Heart right ventricle (tissue), 16 donors: ENCODE data around the gene PSMB2. TPM values are rescaled to one million over a fixed set of nuclear protein-coding genes. Genes with fewer than 3 reads are reported as not detected.

Experiments used
- ATAC-seq, 8 donors: fragments of 200-7000 bp; cut with Tn5 transposase; one replicate each; pipeline ENCODE4 v1.9.1; 2020; ENCODE audit warnings: mild to moderate bottlenecking in 8 of 8, moderate library complexity in 8 of 8, moderate number of reproducible peaks in 1 of 8
- DNase-seq, 2 donors: peaks; one replicate each; pipeline ENCODE4 v3.0.0-alpha.2; 2020
- H3K27ac ChIP-seq, 10 donors: fragments of 200-600 bp; sonication (generic) in 2 of 10; one replicate each; pipeline versions ENCODE4 v1.5.0 to v1.8.0; 2020 to 2022; ENCODE audit warnings: mild to moderate bottlenecking in 3 of 10
- H3K27me3 ChIP-seq, 7 donors: fragments of 200-600 bp; one replicate each; pipeline ENCODE4 v1.8.0; 2021 to 2022; ENCODE audit warnings: mild to moderate bottlenecking in 2 of 7
- H3K36me3 ChIP-seq, 9 donors: fragments of 200-600 bp; sonication (generic) in 1 of 9; one replicate each; pipeline versions ENCODE4 v1.5.0 to v1.8.0; 2020 to 2022; ENCODE audit warnings: mild to moderate bottlenecking in 2 of 9
- H3K4me1 ChIP-seq, 9 donors: fragments of 200-600 bp; sonication (generic) in 1 of 9; one replicate each; pipeline versions ENCODE4 v1.5.0 to v1.8.0; 2020 to 2022; ENCODE audit warnings: mild to moderate bottlenecking in 4 of 9
- H3K4me3 ChIP-seq, 10 donors: fragments of 200-600 bp; sonication (generic) in 2 of 10; one replicate each; pipeline versions ENCODE4 v1.5.0 to v1.8.0; 2020 to 2022; ENCODE audit warnings: mild to moderate bottlenecking in 7 of 10, moderate library complexity in 2 of 10
- H3K9me3 ChIP-seq, 11 donors: fragments of 200-600 bp in 10 of 11; sonication (generic) in 2 of 11; one replicate each; pipeline versions ENCODE4 v1.5.0 to v1.8.0; 2013 to 2022; ENCODE audit warnings: mild to moderate bottlenecking in 2 of 11, control low read depth in 1 of 11, moderate library complexity in 1 of 11
- WGBS, 2 donors: extraction: QIAGEN DNeasy Blood & Tissue Kit; methylation state at CpG; one replicate each; pipeline ENCODE4 v1.1.7; 2013; ENCODE audit warnings: inconsistent platforms in 1 of 2; 5-methylcytosine and 5-hydroxymethylcytosine counted together
- intact Hi-C, 10 donors: fragments of 100-400 bp; cut with DNase I; formaldehyde crosslinking; loops; one replicate each; pipeline versions ENCODE4 v1.11.1 to v1.14.2; 2022
- polyA plus RNA-seq, 2 donors: library from polyadenylated mRNA; stranded (reverse); fragments of 200-250 nt; gene quantifications; one replicate each; pipeline ENCODE4 v1.2.3, GENCODE V29; 2013
- total RNA-seq, 10 donors: library from RNA; stranded (reverse); fragmentation: NEBNext Ultra II Directional in 3 of 10; extraction: Animal tissue kit (Norgen Biotek cat#: 25700) in 3 of 10; gene quantifications; one replicate each; pipeline versions ENCODE4 v1.2.1 to v1.2.4, GENCODE V29; 2021 to 2023
- TF ChIP-seq, protein P1 (sequence below), 9 donors: fragments of 200-600 bp; sonication (generic) in 2 of 9; IDR thresholded peaks; one replicate each; pipeline versions ENCODE4 v1.5.0 to v1.8.0; 2021 to 2022; ENCODE audit warnings: antibody characterized with exemption in 9 of 9, mild to moderate bottlenecking in 5 of 9, moderate library complexity in 1 of 9
- donor health status: Arrhythmogenic right ventricular cardiomyopathy.
- donor health status: ischemic (EF 13 %, LVEDD 7.1; RV severe dilation, severe dysfunction).
- donor health status: healthy with polysubstance abuse.
- donor health status: DM: no; HTN: yes; CAD: no.
- donor health status: DM: no; HTN: no; CAD: no.
- donor health status: ischemic (EF 25% LVEDD 6.9; RV normal size, moderate dysfunction).
- donor health status: ischemic (EF 25% LVEDD 5.7; RV mildly dilated, moderate dysfunction).
- donor health status: healthy.
- donor health status: DM: yes; HTN: yes; CAD: no.
- donor health status: Ischemic cardiomyopathy.
- donor health status: ischemic (EF 35%, LVEDD 5.7; RV mildly dilated, moderate dysfunction).
- donor health status: nonischemic (EF 11% LVEDD 7.7; RV severe dilation, severe dysfunction).
- donor health status: DM: yes; HTN: yes; CAD: no.
- donor health status: PGD.
- donor health status: ischemic (EF 29% LVEDD 5.4; RV normal size, mild dysfunction).
- donor health status: nonischemic (EF 23%, LVEDD 6.1; RV moderate dilation, normal function).

Gene PSMB2
- total and polyA plus RNA-seq, 12 donors, result 34.1 to 55.0 (median 39.1) TPM

DNA sequence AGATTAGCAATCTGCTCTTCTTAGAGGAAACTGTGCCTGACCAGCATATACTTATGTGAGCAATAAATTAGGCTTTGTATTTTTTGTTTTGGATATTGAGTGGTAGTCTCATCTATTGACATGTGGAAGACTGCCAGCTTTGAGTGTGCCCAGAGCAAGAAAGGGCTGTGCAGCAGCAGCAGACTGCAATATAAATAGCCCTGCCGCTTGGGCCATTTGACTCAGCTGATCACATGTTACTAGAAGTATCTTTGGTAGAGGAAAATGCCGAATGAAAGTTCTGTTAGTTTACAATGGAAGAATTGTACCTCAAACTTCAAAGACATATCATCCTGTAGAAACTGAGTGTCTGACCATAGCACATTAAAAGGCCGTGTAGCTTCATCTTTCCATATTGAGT is 9.1 kb upstream of the PSMB2 start:
- TF ChIP-seq, protein P1, sequence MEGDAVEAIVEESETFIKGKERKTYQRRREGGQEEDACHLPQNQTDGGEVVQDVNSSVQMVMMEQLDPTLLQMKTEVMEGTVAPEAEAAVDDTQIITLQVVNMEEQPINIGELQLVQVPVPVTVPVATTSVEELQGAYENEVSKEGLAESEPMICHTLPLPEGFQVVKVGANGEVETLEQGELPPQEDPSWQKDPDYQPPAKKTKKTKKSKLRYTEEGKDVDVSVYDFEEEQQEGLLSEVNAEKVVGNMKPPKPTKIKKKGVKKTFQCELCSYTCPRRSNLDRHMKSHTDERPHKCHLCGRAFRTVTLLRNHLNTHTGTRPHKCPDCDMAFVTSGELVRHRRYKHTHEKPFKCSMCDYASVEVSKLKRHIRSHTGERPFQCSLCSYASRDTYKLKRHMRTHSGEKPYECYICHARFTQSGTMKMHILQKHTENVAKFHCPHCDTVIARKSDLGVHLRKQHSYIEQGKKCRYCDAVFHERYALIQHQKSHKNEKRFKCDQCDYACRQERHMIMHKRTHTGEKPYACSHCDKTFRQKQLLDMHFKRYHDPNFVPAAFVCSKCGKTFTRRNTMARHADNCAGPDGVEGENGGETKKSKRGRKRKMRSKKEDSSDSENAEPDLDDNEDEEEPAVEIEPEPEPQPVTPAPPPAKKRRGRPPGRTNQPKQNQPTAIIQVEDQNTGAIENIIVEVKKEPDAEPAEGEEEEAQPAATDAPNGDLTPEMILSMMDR (IDR thresholded peaks at IDR 0.05), result no peak
- Histone ChIP-seq H3K9me3 (no peaks in the 10 kb centered on the region), H3K27ac (no peak overlapping the region), H3K36me3 (no peaks in the 10 kb centered on the region), H3K4me1 (peaks cover 0 to 5% (median 0%) of the 10 kb centered on the region in 9 donors), H3K4me3 (no peak overlapping the region), H3K27me3 (peaks cover 0 to 11% (median 0%) of the 10 kb centered on the region in 7 donors)
- intact Hi-C loops, result no loop called here
- DNase-seq (peak in 1 of 2 donors; percentile 6), ATAC-seq (peak in 3 of 8 donors; percentile 71 to 81 (median 71))
- 53 to 70% methylated on average over 3 of the region's 3 CpGs for WGBS, 2 donors

DNA sequence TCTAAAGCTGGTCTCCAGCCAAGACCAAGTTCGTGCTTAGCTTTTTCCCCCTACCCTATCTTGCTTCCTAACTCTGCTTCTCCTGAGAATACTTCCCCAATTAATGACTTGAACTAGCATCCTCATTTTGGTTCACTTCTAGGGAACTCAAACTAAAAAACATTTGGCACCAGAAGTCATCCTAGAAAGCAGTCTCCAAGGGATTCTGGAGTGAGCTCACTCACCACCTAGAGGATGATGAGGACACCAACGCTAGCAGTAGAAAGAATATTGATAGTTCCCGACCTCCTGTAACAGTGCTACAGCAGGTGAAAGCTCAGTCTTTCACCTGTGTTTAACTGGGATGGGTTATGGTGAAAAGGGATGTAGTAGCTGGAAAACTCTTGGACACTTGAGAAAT is 4.7 kb upstream of the PSMB2 start:
- H3K27ac ChIP-seq, result no peak overlapping the region
- H3K9me3 ChIP-seq, result no peaks in the 10 kb centered on the region
- no peak for ATAC-seq
- H3K4me3 ChIP-seq, result no peak overlapping the region
- intact Hi-C loops, result loop anchor here in 3 of 10 donors (10.0 kb wide), 1 partner anchor 69 kb away; the partner anchor contains the start of gene C1orf216 (in 3 of the 3)
- peaks cover 0 to 13% (median 3%) of the 10 kb centered on the region in 9 donors for H3K4me1 ChIP-seq
- 10 to 11% methylated on average over 3 of the region's 3 CpGs for WGBS, 2 donors
- peaks cover 0 to 35% (median 0%) of the 10 kb centered on the region in 7 donors for H3K27me3 ChIP-seq
- TF ChIP-seq, protein P1 (IDR thresholded peaks at IDR 0.05), result no peak
- DNase-seq, result no peak
- no peaks in the 10 kb centered on the region for H3K36me3 ChIP-seq

DNA sequence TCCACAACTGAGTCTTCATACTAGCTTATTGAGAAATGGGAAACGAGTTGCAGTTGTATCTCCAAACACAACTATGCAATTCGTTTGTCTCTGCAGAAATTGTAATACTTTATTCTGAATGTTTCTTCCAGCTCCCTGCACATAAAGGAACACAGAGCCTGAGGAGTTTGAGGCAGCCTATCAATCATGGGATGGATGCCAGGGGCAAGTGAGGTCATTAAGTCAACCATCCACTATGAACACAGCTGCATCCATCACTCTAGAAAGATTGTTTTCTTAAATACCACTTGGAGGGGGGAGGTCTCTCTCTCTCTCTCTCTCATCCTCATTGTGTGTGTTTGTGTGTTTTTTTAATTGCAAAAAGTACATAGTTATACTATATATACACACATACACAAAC is 2.9 kb upstream of the PSMB2 start:
- H3K27ac ChIP-seq, result no peak overlapping the region
- TF ChIP-seq, protein P1 (IDR thresholded peaks at IDR 0.05), result no peak
- peaks cover 0 to 25% (median 19%) of the 10 kb centered on the region in 9 donors for H3K4me1 ChIP-seq
- H3K27me3 ChIP-seq, result peaks cover 0 to 35% (median 0%) of the 10 kb centered on the region in 7 donors
- intact Hi-C loops, result loop anchor here in 6 of 10 donors (5.0 to 10.0 kb wide), 3 partner anchors 67 to 73 kb away; partner anchors contain the start of gene C1orf216 (in 5 of the 6)
- ATAC-seq, result no peak
- H3K4me3 ChIP-seq, result no peak overlapping the region
- 32 to 44% methylated on average over 2 of the region's 2 CpGs for WGBS, 2 donors
- H3K36me3 ChIP-seq, result no peaks in the 10 kb centered on the region
- no peaks in the 10 kb centered on the region for H3K9me3 ChIP-seq
- DNase-seq, result no peak

DNA sequence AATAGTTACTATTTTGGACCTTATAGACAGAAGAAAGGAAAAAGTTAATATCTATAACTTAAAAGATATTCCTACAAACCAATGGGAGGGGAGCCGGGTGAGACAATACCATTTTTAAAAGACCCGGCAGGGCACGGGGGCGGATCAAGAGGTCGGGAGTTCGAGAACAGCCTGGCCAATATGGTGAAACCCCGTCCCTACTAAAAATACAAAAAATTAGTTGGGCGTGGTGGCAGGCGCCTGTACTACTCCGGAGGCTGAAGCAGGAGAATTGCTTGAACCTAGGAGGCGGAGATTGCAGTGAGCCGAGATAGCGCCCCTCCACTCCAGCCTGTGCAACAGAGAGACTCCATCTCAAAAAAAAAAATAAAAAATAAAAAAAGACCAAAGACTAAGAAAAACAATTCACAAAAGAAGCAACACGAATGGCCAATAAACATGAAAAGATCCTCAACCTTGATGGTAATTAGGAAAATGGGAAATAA is 1.2 kb upstream of the PSMB2 start:
- Histone ChIP-seq H3K4me1 (peaks cover 4 to 42% (median 33%) of the 10 kb centered on the region in 9 donors), H3K27me3 (peaks cover 0 to 34% (median 0%) of the 10 kb centered on the region in 7 donors), H3K36me3 (no peaks in the 10 kb centered on the region), H3K27ac (peak overlapping the region in 9 of 10 donors; percentile 82 to 96 (median 89)), H3K4me3 (peak overlapping the region in 9 of 10 donors; percentile 65 to 95 (median 90)), H3K9me3 (no peaks in the 10 kb centered on the region)
- ATAC-seq (no peak), DNase-seq (no peak)
- intact Hi-C loops, result loop anchor here in 6 of 10 donors (5.0 to 10.0 kb wide), 3 partner anchors 65 to 75 kb away; partner anchors contain the start of gene C1orf216 (in 5 of the 6)
- 34 to 37% methylated on average over 14 of the region's 14 CpGs for WGBS, 2 donors
- TF ChIP-seq, protein P1 (IDR thresholded peaks at IDR 0.05), result no peak
